Stimulated activated CD8-positive, alpha-beta memory T cell treated with anti-CD3 and anti-CD28 coated beads, Interleukin-7, amount 100 ng/mL, for 1 hour (primary cell): Measurements from ENCODE around the gene ARID3C.

ENCODE experiments used
- DNase-seq, 2 donors: peaks; one replicate each; pipeline ENCODE4 v3.0.0-alpha.2; 2020; ENCODE audit warnings: low read depth in 2 of 2

ARID3C gene

GRCh38 chr9:34628656-34629490 lies at the start of gene ARID3C:
TSS of gene ARID3C (minus strand) at chr9:34629066. CDS start at chr9:34628014, 1,052 bp downstream.
- DNase-seq, result no peak

- no peak for DNase-seq
Observed at GRCh38 chr9:34675869-34676268, 47.0 kb upstream of the ARID3C start.

DNA sequence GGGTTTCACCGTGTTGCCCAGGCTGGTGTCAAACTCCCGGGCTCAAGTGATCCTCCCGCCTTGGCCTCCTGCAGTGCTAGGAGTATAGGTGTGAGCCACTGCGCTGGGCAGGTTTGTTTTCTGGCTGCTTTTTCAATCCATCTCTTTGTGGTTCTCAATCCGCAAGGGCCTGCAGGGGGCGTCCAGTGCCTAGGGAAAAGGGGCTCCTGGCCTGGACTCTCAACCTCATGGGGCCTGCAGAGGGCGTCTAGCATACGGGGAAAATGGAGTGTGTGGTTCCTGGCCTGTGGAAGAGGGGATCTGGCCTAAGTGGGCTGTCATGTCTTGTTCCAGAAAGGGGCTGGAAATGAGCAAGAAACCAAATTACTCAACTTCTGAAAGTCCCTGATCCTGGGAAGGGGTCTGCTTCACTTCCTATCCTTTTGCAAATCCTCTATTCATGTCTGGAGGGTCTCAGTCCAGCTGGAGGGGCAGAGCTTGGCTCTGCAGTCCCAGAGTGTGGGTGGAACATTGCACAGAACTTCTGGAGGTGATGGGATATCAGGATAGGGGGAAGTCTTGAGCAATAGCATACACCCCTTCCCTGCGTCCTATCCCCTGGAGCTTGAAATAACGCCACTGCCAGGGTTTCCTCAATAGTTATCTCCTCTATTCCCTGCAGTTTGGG lies 46.3 kb upstream of the ARID3C start:
- DNase-seq, result peak in 1 of 2 donors; percentile 29

GRCh38 chr9:34674440-34674839 lies 45.6 kb upstream of the ARID3C start:
- no peak for DNase-seq

- no peak for DNase-seq
Observed at GRCh38 chr9:34671307-34671706, 42.4 kb upstream of the ARID3C start.

DNA sequence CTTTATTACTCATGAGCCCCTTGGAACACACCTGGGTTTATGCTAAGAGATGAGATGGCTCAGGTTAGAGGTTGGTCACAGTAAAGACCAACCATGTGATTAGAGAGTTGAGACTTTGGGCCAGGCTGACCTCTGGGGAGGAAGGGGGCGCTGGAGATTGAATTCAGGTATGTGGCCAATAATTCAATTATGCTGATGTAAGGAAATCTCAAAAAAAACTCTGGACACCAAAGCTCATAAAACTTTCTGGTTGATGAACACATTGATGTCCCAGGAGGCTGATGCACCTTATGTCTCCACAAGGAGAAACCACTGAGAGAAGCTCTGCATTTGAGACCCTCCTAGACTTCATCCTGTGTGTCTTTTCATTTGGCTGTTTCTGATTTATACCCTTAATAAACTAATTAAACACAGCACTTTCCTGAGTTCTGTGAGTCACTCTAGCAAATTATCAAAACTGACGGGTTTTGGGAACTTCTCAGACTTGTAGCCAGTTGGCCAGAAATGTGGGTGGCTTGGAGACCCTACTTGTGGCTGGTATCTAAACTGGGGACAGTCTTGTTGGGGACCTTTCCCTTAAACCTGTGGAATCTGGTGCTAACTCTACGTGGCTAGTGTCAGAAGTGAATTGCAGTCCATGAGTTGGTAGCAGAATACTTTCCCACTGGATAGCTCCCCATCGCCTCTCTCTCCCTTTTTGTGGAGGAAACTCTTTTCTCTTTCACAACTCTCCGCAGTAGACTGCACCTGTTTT lies 41.1 kb upstream of the ARID3C start:
- no peak for DNase-seq

GRCh38 chr9:34665381-34666250 lies 36.8 kb upstream of the ARID3C start:
- peak; percentile 68 to 79 for DNase-seq

- DNase-seq, result no peak
Observed at GRCh38 chr9:34665067-34665380, 36.2 kb upstream of the ARID3C start.

- DNase-seq, result peak; percentile 24 to 57
Observed at GRCh38 chr9:34664281-34665066, 35.6 kb upstream of the ARID3C start.

DNA sequence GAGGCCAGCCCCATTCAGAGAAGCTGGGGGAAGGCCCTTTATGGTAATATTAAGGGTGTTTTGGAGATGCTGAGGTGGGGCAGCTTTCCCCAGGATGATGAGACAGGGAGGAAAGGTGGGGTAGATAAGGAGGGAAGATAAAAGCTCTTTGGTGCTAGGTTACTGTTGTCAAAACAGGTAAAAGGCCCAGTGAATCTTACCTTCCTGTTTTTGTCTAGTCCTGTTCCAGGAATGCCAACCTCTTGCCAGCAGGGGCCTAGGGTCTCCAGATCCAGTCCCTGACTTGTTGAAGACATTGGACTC lies 34.4 kb upstream of the ARID3C start:
- no peak for DNase-seq

DNA sequence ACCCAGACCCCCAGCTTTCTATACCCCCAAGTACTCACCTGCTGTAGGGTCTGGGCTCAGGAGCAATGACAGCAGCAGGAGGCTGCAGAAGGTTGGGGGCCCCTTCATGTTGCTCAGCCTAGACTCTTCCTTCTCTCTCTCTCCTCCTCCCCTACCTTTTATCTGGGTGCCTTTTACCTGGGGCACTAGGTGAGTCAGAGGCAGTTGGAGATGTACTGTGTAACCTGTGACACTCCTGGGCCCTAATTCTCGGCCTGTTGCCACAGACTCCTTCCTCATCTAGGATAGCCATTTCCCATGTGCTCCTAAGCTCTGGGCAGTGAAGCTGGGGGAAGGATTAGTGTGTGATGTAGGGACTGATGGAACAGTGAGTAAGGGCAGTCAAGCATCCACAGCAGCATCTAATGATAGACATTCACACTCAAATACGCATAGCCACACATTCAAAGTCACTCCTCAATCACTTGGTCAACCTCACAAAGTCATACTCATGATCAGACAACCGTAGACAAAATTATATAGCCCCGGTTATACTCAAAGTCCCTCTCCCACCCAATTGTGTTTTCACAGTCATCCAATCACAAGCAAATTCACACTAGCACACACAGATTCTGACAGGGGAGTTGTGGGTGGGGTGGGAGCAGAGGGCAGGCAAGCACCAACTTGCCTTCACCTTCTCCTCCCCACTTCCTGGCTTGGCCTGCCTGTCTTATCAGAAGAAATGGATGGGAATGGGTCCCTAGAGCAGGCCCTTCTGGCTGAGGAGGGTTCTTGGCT lies 33.8 kb upstream of the ARID3C start, which contains the start of gene CCL27:
CCL27 (minus strand) TSS at position 132 of the 777 bp plus-strand sequence; CDS start at position 108, 24 bp downstream.
- no peak for DNase-seq

DNA sequence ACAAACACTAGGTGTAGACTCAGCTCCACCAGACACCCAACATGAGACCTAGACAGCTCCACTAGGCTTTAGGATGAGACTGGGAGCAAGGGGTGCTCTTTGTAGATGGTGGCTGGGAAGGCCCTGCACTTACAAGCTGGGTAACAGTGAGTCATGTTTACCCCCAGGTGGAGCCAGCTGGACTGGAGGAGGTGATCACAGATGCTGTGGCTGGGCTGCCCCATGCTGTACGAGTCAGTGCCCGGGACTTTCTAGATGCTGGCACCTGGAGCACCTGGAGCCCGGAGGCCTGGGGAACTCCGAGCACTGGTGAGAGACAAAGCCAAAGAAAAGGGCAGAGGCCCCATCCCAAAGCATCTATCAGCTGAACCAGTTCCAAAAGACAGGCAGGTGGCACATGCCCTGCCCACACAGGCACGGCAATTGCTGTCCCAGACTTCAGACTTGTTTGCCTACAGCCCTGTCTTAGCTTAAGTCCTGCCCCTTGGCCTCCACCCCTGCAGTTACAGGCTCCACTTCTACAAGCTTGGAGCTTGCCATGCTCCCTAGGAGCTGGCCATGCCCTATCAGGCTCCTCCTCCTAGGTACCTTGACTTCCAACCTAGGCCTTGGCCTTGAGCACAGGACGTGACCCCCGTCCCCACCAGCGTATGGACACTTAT lies 30.9 kb upstream of the ARID3C start:
- no peak for DNase-seq

GRCh38 chr9:34658461-34658860 lies 29.6 kb upstream of the ARID3C start:
- DNase-seq, result no peak

- DNase-seq, result no peak
Observed at GRCh38 chr9:34656992-34657391, 28.1 kb upstream of the ARID3C start.

- DNase-seq, result no peak
Observed at GRCh38 chr9:34655394-34655793, 26.5 kb upstream of the ARID3C start.

GRCh38 chr9:34654323-34655051 lies 25.6 kb upstream of the ARID3C start:
- no peak for DNase-seq

GRCh38 chr9:34653151-34654072 lies 24.5 kb upstream of the ARID3C start:
- DNase-seq, result no peak

DNA sequence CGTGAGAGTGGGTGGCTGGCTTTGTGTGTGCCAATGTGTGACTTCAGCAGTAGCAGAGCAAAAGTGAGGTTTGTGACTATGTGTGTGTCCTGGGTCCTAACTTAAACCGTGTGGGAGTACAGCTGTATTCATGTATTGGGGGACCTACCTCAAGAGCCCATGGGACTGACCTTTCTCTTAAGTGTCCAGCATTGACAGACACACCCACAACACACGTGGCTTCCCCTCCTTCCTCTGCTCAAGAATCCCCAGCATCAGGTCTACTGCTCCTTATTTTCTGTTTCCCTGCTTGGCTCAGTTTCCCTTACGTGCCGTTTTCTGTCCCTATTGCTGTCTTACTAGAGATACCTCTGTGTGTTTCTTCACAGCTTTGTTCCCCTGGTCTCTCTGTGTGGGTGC lies 23.7 kb upstream of the ARID3C start:
- DNase-seq, result no peak
